SK-N-SH (cell line): ENCODE measurements around the gene MUC20. TPM values are rescaled to one million over a fixed set of nuclear protein-coding genes. Genes with fewer than 3 reads are reported as not detected.

Experiments
- CTCF ChIA-PET: fragments of 300-600, 350-600 bp; formaldehyde crosslinking; extraction: SDS; loops from one replicate; lab custom pipeline; 2021; lab: Yijun Ruan, JAX
- POLR2A ChIA-PET: fragments of 350-600 bp; sonication (Branson Sonifier 250); formaldehyde crosslinking; extraction: SDS; loops from one replicate; lab custom pipeline; 2020; ENCODE audit warnings: antibody characterized with exemption, inconsistent platforms; lab: Yijun Ruan, JAX
- DNase-seq: peaks from one replicate; pipeline ENCODE4 v3.0.0; 2012
- H2AFZ ChIP-seq: fragments of 200-600 bp; sonication (generic); 2 replicates; pipeline ENCODE4 v1.8.1; 2016; ENCODE audit warnings: antibody characterized with exemption, mild to moderate bottlenecking, low read depth
- H3F3A ChIP-seq: fragments of 200-600 bp; sonication (generic); replicated peaks from 2 replicates; pipeline ENCODE3; 2016; ENCODE audit warnings: antibody characterized with exemption, mild to moderate bottlenecking; ENCODE audit not compliant: insufficient read depth
- H3K27ac ChIP-seq, 2 experiments: fragments of 200-500 bp in 1 of 2; fragments of 200-600 bp in 1 of 2; sonication (Bioruptor generic) in 1 of 2; sonication (generic), shearing (Covaris generic) in 1 of 2; 2 replicates each; pipeline versions ENCODE4 v1.5.1 to v1.6.1; 2014 to 2016; ENCODE audit warnings: low read depth in 2 of 2, inconsistent platforms in 1 of 2, low read length in 1 of 2, mild to moderate bottlenecking in 1 of 2, mixed read lengths in 1 of 2
- H3K27me3 ChIP-seq: fragments of 200-600 bp; sonication (generic), shearing (Covaris generic); 2 replicates; pipeline ENCODE4 v1.6.1; 2016; ENCODE audit warnings: mixed run types; ENCODE audit not compliant: insufficient read depth
- H3K36me3 ChIP-seq, 2 experiments: fragments of 200-500 bp in 1 of 2; fragments of 200-600 bp in 1 of 2; sonication (Bioruptor generic) in 1 of 2; sonication (generic) in 1 of 2; replicated peaks in 1 of 2; 2 replicates each; pipeline versions ENCODE3 to v1.5.1; 2014 to 2016; ENCODE audit warnings: low read length in 1 of 2, mild to moderate bottlenecking in 1 of 2; ENCODE audit not compliant: insufficient read depth in 2 of 2, control insufficient read depth in 1 of 2
- H3K4me1 ChIP-seq, 2 experiments: fragments of 200-500 bp in 1 of 2; fragments of 200-600 bp in 1 of 2; sonication (Bioruptor generic) in 1 of 2; sonication (generic), shearing (Covaris generic) in 1 of 2; 2 replicates each; pipeline versions ENCODE4 v1.5.1 to v1.6.1; 2014 to 2016; ENCODE audit warnings: low read depth in 1 of 2, low read length in 1 of 2, mixed run types in 1 of 2; ENCODE audit not compliant: insufficient read depth in 2 of 2, control insufficient read depth in 1 of 2
- H3K4me2 ChIP-seq: fragments of 200-600 bp; sonication (generic), shearing (Covaris generic); 2 replicates; pipeline ENCODE4 v1.6.1; 2017; ENCODE audit warnings: mixed run types
- H3K4me3 ChIP-seq, 2 experiments: fragments of 200-500 bp in 1 of 2; fragments of 200-600 bp in 1 of 2; sonication (Bioruptor generic) in 1 of 2; sonication (generic), shearing (Covaris generic) in 1 of 2; 2 replicates each; pipeline versions ENCODE4 v1.5.1 to v1.8.1; 2014 to 2016; ENCODE audit warnings: low read depth in 2 of 2, inconsistent platforms in 1 of 2, low read length in 1 of 2, mild to moderate bottlenecking in 1 of 2, mixed read lengths in 1 of 2, moderate library complexity in 1 of 2
- H3K79me2 ChIP-seq: fragments of 200-600 bp; sonication (generic); 2 replicates; pipeline ENCODE4 v1.8.1; 2017; ENCODE audit warnings: mild to moderate bottlenecking; ENCODE audit not compliant: insufficient read depth
- H3K9ac ChIP-seq: fragments of 200-600 bp; sonication (generic); 2 replicates; pipeline ENCODE4 v1.6.1; 2017; ENCODE audit warnings: mixed run types
- H3K9me2 ChIP-seq: fragments of 200-600 bp; sonication (generic); 2 replicates; pipeline ENCODE4 v1.6.1; 2017; ENCODE audit warnings: mixed run types
- H3K9me3 ChIP-seq: fragments of 200-600 bp; sonication (generic); 2 replicates; pipeline ENCODE4 v1.6.1; 2017; ENCODE audit warnings: mixed run types, mild to moderate bottlenecking, moderate library complexity
- H4K20me1 ChIP-seq: fragments of 200-600 bp; sonication (generic); 2 replicates; pipeline ENCODE4 v1.6.1; 2017; ENCODE audit warnings: mild to moderate bottlenecking, mixed run types; ENCODE audit not compliant: insufficient read depth
- FOSL2 ChIP-seq: IDR thresholded peaks from 2 replicates; pipeline ENCODE4 v1.4.0; 2012; ENCODE audit warnings: low read depth, mild to moderate bottlenecking, moderate library complexity, borderline replicate concordance
- FOXJ3 ChIP-seq: sonication (generic); formaldehyde crosslinking; IDR thresholded peaks from 2 replicates; pipeline ENCODE4 v1.5.1; 2020; ENCODE audit warnings: mild to moderate bottlenecking, missing genetic modification reagents
- GATA2 ChIP-seq: sonication (generic); formaldehyde crosslinking; IDR thresholded peaks from 2 replicates; pipeline ENCODE4 v1.5.0; 2020; ENCODE audit warnings: mild to moderate bottlenecking, missing genetic modification reagents
- NRF1 ChIP-seq: IDR thresholded peaks from 2 replicates; pipeline ENCODE4 v1.6.1; 2012; ENCODE audit warnings: low read depth, mild to moderate bottlenecking, low read length
- SIN3A ChIP-seq: IDR thresholded peaks from 2 replicates; pipeline ENCODE4 v1.6.1; 2012; ENCODE audit warnings: low read depth, mild to moderate bottlenecking, low read length, moderate library complexity, borderline replicate concordance
- TCF12 ChIP-seq: IDR thresholded peaks from 2 replicates; pipeline ENCODE4 v1.4.0; 2012
- TEAD4 ChIP-seq: IDR thresholded peaks from 2 replicates; pipeline ENCODE4 v1.4.0; 2012; ENCODE audit warnings: mild to moderate bottlenecking, borderline replicate concordance; ENCODE audit not compliant: insufficient read depth
- YY1 ChIP-seq: IDR thresholded peaks from 2 replicates; pipeline ENCODE4 v1.4.0; 2012; ENCODE audit warnings: low read depth, mild to moderate bottlenecking
- WGBS: methylation state at CpG from one replicate; pipeline ENCODE4 v1.1.6; 2017; ENCODE audit warnings: low lambda C conversion rate; 5-methylcytosine and 5-hydroxymethylcytosine counted together
- polyA plus RNA-seq, 3 experiments: library from polyadenylated mRNA; depleted of rRNA; stranded (reverse); fragments of >200 nt; gene quantifications; 2 replicates each; pipeline ENCODE4 v1.2.3, GENCODE V29; 2012
- TF ChIP-seq, protein P1 (sequence below): IDR thresholded peaks from 2 replicates; pipeline ENCODE4 v1.6.1; 2012; ENCODE audit warnings: mild to moderate bottlenecking, low read depth, low read length, moderate library complexity
- TF ChIP-seq, protein P2 (sequence below): fragments of 150-350 bp; IDR thresholded peaks from 2 replicates; pipeline ENCODE4 v1.6.1; 2016; ENCODE audit warnings: mild to moderate bottlenecking, low read depth, low read length
- TF ChIP-seq, protein P3 (sequence below): IDR thresholded peaks from 2 replicates; pipeline ENCODE4 v1.4.0; 2012; ENCODE audit warnings: low read depth, borderline replicate concordance
- TF ChIP-seq, protein P4 (sequence below): IDR thresholded peaks from 2 replicates; pipeline ENCODE4; 2012

Gene MUC20
- polyA plus RNA-seq, 1 of the 3 experiments (the other 2 are of a cell fraction) = 0.31 TPM

- TF ChIP-seq FOSL2 (no peak), TCF12 (no peak), GATA2 (CRISPR knock-in tag) (no peak), YY1 (no peak), NRF1 (no peak), FOXJ3 (CRISPR knock-in tag) (no peak), SIN3A (no peak), TEAD4 (no peak)
- TF ChIP-seq, protein P1, sequence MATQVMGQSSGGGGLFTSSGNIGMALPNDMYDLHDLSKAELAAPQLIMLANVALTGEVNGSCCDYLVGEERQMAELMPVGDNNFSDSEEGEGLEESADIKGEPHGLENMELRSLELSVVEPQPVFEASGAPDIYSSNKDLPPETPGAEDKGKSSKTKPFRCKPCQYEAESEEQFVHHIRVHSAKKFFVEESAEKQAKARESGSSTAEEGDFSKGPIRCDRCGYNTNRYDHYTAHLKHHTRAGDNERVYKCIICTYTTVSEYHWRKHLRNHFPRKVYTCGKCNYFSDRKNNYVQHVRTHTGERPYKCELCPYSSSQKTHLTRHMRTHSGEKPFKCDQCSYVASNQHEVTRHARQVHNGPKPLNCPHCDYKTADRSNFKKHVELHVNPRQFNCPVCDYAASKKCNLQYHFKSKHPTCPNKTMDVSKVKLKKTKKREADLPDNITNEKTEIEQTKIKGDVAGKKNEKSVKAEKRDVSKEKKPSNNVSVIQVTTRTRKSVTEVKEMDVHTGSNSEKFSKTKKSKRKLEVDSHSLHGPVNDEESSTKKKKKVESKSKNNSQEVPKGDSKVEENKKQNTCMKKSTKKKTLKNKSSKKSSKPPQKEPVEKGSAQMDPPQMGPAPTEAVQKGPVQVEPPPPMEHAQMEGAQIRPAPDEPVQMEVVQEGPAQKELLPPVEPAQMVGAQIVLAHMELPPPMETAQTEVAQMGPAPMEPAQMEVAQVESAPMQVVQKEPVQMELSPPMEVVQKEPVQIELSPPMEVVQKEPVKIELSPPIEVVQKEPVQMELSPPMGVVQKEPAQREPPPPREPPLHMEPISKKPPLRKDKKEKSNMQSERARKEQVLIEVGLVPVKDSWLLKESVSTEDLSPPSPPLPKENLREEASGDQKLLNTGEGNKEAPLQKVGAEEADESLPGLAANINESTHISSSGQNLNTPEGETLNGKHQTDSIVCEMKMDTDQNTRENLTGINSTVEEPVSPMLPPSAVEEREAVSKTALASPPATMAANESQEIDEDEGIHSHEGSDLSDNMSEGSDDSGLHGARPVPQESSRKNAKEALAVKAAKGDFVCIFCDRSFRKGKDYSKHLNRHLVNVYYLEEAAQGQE = no peak
- TF ChIP-seq, protein P2, sequence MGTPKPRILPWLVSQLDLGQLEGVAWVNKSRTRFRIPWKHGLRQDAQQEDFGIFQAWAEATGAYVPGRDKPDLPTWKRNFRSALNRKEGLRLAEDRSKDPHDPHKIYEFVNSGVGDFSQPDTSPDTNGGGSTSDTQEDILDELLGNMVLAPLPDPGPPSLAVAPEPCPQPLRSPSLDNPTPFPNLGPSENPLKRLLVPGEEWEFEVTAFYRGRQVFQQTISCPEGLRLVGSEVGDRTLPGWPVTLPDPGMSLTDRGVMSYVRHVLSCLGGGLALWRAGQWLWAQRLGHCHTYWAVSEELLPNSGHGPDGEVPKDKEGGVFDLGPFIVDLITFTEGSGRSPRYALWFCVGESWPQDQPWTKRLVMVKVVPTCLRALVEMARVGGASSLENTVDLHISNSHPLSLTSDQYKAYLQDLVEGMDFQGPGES = no peak
- TF ChIP-seq, protein P3, sequence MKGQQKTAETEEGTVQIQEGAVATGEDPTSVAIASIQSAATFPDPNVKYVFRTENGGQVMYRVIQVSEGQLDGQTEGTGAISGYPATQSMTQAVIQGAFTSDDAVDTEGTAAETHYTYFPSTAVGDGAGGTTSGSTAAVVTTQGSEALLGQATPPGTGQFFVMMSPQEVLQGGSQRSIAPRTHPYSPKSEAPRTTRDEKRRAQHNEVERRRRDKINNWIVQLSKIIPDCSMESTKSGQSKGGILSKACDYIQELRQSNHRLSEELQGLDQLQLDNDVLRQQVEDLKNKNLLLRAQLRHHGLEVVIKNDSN = no peak
- TF ChIP-seq, protein P4, sequence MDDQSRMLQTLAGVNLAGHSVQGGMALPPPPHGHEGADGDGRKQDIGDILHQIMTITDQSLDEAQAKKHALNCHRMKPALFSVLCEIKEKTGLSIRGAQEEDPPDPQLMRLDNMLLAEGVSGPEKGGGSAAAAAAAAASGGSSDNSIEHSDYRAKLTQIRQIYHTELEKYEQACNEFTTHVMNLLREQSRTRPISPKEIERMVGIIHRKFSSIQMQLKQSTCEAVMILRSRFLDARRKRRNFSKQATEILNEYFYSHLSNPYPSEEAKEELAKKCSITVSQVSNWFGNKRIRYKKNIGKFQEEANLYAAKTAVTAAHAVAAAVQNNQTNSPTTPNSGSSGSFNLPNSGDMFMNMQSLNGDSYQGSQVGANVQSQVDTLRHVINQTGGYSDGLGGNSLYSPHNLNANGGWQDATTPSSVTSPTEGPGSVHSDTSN = no peak
- ChIA-PET CTCF (interaction anchor here (1.0 kb wide), 1 partner anchor 14 kb away, joined by 3 read pairs; no protein-coding TSS in a partner anchor), POLR2A (no interaction called here)
- no peaks in the 10 kb centered on the region for H3F3A ChIP-seq
- peaks cover 0 to 13% of the 10 kb centered on the region in 2 experiments; a peak in 1 of 4 replicates for H3K4me1 ChIP-seq
- no peaks in the 10 kb centered on the region for H4K20me1 ChIP-seq
- no peaks in the 10 kb centered on the region for H3K9me2 ChIP-seq
- no peak overlapping the region for H3K4me3 ChIP-seq
- no peaks in the 10 kb centered on the region for H3K9me3 ChIP-seq
- WGBS = 30% methylated on average over 11 of the region's 52 CpGs
- peak; percentile 63 for DNase-seq
- H3K9ac ChIP-seq = no peak overlapping the region
- H2AFZ ChIP-seq = no peak overlapping the region
- peaks cover 46% of the 10 kb centered on the region for H3K27me3 ChIP-seq
- H3K4me2 ChIP-seq = no peak overlapping the region
- no peaks in the 10 kb centered on the region for H3K36me3 ChIP-seq
- H3K27ac ChIP-seq = no peak overlapping the region
- H3K79me2 ChIP-seq = no peaks in the 10 kb centered on the region
These were observed 40.9 kb downstream of the MUC20 start for GRCh38 chr3:195761567-195762248.
